NCI-H2107 (cell line): ENCODE data around the gene RPUSD1.
A peak's percentile ranks its signal among the peaks of the same experiment; 100 is the strongest.
"Not testable (repeated sequence)": the region's sequence is repeated elsewhere in the genome, so short reads cannot be mapped to it uniquely, and the experiment has no call there.

Experiments
- DNase-seq: peaks from one replicate; lab custom pipeline; 2025; lab: John Stamatoyannopoulos, UW

RPUSD1 gene

GRCh38 chr16:783404-784161 is 4.6 kb downstream of the RPUSD1 start:
- DNase-seq = no peak

- DNase-seq = peak; percentile 68
These were observed 5.3 kb downstream of the RPUSD1 start for GRCh38 chr16:782766-783403.

- DNase-seq = no peak
These were observed 5.9 kb downstream of the RPUSD1 start for GRCh38 chr16:782258-782657.

GRCh38 chr16:781346-782010 is 6.7 kb downstream of the RPUSD1 start:
- no peak for DNase-seq

- DNase-seq = no peak
These were observed 7.9 kb downstream of the RPUSD1 start for GRCh38 chr16:780296-780695.

- no peak for DNase-seq
These were observed 8.6 kb downstream of the RPUSD1 start for GRCh38 chr16:779561-779960.

- no peak for DNase-seq
These were observed 9.2 kb downstream of the RPUSD1 start for GRCh38 chr16:778909-779527.

GRCh38 chr16:778447-778846 is 9.7 kb downstream of the RPUSD1 start:
- DNase-seq = no peak

GRCh38 chr16:777826-778225 is 10.4 kb downstream of the RPUSD1 start:
- DNase-seq = no peak

- DNase-seq = no peak
These were observed 11.4 kb downstream of the RPUSD1 start for GRCh38 chr16:776824-777223.

DNA sequence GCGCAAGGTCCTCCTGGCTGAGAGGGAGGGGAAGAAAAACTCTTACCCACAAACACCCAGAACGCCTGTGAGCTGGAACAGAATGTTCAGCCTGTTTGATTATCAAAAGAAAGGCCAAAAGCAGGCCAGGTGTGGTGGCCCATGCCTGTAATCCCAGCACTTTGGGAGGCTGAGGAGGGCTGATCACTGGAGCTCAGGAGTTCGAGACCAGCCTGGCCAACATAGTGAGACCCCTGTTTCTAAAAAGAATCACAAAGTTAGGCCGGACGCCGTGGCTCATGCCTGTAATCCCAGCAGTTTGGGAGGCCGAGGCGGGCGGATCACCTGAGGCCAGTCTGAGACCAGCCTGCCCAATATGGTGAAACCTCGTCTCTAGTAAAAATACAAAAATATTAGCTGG is 11.9 kb downstream of the RPUSD1 start:
- DNase-seq = not testable (repeated sequence)

DNA sequence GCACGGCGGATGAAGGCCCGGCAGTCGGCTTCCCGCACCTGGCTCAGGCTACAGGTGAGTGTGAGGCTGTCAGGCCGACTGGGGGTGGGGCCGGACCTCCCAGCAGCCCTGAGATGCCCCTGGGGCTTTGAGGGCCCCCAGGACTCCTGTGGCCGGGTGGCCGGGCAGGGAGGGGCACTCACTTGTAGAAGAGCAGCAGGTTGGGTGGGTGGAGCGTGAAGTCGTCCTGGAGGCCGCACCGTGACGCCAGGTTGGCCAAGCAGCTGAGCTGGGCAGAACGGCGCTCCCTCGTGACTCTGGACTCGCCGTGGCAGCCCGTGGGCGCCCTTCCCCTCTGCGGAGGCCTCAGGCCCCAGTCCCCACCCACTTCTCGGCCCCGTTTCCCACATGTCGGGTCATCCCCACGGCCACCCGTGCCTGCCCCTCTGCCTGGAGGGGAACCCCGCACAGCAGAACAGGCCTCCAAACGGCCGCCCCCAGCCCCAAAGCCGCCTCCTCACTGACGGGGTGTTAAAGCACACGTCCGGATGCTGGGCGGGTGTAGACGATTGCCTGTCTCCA is 12.9 kb downstream of the RPUSD1 start:
- no peak for DNase-seq

DNA sequence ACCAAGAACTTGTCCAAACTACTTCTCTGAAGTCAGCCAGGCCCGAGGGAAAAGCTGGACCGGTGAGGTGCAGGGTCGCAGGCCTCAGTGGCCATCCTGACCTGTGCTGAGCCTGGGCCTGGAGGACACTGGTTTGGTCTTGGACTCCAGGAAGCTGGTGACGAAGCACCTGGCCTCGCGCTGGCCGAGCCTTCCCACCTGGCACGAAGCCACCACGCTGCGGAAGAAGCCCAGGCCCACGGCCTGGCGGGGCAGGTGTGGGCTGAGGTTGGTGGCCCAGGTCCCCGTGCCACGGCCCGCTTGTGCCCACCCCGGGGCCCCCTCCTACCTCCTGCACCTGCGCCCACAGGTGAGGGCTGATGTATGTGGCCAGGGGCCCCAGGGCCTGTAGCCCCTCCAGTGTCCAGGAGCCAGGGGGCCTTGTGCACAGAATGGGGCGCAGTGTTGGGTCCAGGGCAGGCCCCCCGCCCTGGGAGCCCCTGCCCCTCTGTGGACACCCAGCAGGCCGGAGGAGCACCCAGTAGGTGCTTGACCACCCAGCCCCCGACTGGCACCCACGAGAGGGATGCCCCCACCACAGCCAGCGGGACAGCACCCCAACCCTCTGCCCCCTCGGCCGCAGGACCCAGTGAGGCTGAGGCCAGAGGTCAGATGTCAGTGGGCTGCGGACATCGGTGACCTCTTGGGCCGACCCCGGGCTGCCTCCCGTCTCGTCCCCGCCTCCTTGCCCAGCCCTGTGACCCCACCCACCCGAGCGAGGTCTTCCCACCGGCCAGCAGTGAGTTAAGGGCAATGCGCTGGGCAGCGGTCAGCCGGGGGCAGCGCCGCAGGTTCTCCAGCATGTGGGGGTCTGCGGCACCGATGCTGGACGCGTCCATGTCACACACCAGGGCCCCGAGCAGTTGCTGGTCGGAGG is 13.8 kb downstream of the RPUSD1 start:
- no peak for DNase-seq

DNA sequence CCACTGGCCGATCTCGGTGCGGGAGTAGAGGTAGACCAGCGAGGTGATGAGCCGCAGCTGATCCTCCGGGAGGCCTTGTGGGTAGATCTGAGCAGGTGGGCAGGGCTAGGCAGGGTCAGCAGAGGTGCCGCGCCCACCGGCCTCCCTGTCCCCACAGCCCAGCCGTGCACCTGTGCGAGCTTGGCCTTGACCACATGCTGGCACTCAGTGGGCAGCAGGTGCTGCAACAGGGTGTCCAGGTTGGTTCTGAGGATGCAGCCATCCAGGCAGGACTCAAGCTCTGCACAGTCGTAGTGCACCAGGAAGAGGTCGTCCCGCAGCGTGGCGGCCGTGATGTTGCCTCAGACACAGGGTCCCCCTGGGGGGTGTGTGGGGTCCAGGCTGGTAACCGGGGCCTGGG is 15.2 kb downstream of the RPUSD1 start:
- no peak for DNase-seq

DNA sequence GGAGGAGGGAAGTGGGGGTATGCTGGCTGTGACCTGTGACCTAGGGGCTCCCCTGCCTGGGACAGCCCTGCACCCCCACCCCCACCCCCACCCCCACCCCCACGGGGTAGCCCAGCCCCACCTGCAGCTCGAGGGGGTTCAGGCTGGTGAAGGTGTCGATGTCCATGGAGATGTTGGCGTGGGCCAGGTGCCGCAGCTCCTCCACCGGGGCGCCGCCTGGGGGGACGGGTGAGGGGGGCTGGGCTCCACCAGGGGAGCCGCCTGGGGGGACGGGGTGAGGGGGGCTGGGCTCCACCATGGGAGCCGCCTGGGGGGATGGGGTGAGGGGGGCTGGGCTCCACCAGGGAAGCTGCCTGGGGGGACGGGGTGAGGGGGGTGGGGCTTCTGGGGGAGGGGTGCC is 17.8 kb downstream of the RPUSD1 start:
- DNase-seq = no peak

DNA sequence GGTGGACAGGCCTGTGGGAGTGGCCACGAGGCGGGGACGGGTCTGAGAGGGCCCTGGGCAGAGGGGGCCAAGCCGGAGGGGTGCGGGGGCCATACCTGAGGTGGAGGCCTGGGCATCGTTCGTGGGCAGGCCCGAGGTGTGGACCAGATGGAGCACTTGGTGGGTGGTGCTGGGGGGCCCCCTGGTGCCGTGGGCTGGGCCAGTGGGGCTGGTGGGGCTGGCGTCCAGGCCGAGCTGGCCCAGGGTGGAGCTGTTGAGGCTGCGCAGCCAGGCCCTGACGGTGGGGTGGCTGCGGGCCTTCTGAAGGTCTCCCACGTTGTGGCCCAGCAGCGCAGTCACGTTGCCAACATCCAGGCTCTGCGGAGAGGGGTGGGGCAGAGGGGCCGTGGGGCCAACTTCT is 18.2 kb downstream of the RPUSD1 start:
- no peak for DNase-seq

DNA sequence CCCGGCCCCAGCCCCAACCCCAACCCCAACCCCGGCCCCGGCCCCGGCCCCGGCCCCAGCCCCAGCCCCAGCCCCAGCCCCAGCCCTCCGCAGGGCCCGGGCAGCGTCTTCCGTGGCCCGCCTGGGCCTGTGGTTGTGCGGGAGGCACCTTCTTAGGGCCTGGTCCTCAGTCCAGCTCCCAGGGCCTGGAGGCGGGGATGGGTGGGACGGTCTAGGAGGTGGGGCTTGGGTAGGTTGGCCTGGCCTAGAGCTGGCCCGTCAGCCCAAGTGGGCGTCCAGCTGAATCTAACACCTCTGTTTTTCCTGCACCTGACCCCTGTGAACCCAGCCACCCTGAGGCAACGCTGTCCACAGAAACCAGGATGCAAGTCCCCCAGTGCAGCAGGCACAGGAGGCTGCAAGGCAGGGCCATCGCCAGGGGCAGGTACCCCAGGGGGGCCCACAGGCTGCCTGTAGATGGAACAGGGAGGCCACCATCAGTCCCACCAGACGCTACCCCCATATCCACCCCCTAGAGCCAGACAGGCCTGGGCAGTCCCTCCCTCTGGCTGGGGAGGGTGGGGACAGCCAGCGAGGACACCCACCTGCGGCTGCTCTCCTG is 18.9 kb downstream of the RPUSD1 start:
- no peak for DNase-seq

DNA sequence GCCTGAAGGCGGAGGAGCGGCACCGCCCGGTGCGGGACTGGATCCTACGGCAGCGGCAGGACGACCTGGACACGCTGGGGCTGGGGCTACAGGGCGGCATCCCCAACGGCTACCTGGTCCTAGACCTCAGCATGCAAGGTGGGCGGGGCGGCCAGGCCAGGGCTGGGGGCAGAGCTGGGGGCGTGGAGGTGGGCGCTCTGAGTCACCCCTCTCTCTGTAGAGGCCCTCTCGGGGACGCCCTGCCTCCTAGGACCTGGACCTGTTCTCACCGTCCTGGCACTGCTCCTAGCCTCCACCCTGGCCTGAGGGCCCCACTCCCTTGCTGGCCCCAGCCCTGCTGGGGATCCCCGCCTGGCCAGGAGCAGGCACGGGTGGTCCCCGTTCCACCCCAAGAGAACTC is 19.8 kb downstream of the RPUSD1 start:
- DNase-seq = no peak

DNA sequence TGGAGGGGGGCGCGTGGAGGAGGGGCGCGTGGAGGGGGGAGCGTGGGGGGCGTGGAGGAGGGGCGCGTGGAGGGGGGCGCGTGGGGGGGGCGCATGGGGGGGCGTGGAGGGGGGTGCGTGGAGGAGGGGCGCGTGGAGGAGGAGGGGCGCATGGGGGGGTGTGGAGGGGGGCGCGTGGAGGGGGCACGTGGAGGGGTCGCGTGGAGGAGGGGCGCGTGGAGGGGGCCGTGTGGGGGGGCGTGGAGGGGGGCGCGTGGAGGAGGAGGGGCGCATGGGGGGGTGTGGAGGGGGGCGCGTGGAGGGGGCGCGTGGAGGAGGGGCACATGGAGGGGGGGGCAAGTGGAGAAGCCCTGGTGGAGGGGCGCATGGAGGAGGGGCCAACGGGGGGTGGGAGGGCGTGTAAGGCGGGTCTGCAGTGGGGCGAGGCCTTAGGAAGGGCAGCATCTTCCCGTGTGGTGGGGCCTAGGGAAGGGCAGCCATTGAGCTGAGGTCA is 20.4 kb downstream of the RPUSD1 start:
- no peak for DNase-seq

DNA sequence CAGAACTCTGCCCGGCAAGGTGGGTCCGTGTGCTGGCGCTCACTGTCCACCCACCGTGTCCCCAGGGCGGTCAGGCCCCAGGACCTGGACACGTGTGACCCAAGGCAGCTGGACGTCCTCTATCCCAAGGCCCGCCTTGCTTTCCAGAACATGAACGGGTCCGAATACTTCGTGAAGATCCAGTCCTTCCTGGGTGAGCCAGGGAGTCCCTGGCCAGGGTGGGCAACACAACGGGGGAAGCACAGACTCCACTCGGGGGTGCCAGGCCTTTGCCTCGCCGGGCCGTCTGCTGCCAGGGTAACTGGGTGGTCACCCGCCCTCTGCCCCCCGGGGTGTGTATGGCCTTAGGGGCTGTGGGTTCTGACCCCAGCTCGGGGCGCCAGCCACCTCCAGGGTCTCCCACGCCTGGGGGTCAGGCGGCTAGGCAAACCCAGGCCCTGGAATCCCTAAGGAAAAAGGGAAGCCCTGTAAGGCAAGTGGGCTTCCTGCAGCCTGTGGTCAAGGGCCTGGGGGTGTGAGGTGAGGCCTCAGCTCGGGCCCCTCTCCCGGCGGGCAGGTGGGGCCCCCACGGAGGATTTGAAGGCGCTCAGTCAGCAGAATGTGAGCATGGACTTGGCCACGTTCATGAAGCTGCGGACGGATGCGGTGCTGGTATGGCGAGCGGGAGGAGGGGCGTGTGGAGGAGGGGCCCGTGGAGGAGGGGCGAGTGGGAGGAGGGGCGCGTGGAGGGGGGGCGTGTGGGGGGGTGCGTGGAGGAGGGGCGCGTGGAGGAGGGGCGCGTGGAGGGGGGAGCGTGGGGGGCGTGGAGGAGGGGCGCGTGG is 21.2 kb downstream of the RPUSD1 start:
- no peak for DNase-seq
